ENCODE results near the gene KCNIP1. TPM values are rescaled to one million over a fixed set of nuclear protein-coding genes. Genes with fewer than 3 reads are reported as not detected.

Gene KCNIP1
- polyA plus RNA-seq, 2 of the 4 experiments (the other 2 are of a cell fraction) = not detected

DNA sequence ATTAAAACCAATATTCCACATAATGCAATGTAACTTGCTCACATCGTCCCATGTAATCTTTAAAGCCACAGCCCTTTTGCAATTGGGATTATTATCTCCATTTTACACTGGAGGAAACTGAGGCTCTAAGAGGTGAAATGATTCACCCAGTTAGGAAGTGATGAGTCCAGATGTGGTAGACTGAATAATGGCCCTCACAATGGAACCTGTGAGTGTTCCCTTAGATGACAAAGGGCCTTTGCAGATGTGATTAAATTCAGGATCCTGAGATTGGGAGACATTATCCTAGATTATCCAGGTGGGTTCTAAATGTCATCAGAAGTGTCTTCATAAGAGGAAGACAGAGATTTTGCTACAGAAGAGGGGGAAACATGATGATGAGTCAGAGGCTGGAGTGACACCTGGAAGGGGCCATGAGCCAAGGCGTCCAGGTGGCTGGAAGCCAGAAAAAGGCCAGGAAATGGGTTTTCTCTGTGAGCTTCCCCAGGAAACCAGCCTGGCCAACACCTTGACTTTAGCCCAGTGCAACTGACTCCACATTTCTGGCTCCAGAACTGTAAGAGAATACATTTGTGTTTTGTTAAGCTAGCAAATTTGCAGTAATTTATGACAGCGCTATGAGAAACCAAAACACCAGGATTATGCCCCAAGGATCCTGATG, 139.1 kb downstream of the KCNIP1 start:
- H3K4me3 ChIP-seq = no peak overlapping the region
- no peak for DNase-seq (ENCODE audit: low read depth in 1 of 2, low spot score in 1 of 2)
- no peaks in the 10 kb centered on the region for H3K4me1 ChIP-seq
- no peak overlapping the region for H3K27ac ChIP-seq
- no peak for FAIRE-seq
- ChIA-PET POLR2A (no interaction called here), CTCF (interaction anchor here (0.8 to 5.4 kb wide), 5 partner anchors 10 to 629 kb away, joined by 3 to 29 read pairs (median 8); no protein-coding TSS in a partner anchor)
- TF ChIP-seq NR3C1 (IDR thresholded peaks at IDR 0.05) (no peak), MAFK (IDR thresholded peaks at IDR 0.05; ENCODE audit: partially characterized antibody) (peak; percentile 8)
- no peak overlapping the region for H3K4me2 ChIP-seq
- WGBS (ENCODE audit: missing lambda C conversion rate) = 22% methylated on average over 3 of the region's 3 CpGs
- ATAC-seq = no peak
- H3K9me3 ChIP-seq = no peaks in the 10 kb centered on the region

DNA sequence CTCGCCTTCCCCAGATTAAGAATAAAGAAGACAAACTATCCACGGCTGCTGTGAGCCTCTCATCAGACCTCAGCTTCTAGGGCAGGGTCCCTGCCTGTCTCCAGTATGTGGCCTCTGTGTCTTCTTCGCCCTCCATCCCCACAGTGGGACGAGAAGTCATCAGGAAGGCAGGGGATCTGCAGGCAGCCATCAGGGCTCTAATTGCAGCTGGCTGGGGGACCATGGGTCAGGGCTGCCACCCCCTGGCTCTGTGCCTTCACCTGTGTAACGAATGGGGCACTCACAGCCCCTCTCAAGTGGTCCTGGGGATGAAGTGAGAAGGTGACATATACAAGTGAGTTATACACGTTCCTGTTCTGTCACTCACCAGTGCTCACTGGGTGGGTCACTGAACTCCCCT, 139.8 kb downstream of the KCNIP1 start:
- no peak overlapping the region for H3K27ac ChIP-seq
- FAIRE-seq = no peak
- WGBS (ENCODE audit: missing lambda C conversion rate) = 12% methylated on average over 5 of the region's 6 CpGs
- CTCF ChIA-PET = interaction anchor here (0.6 to 5.4 kb wide), 6 partner anchors 8 to 628 kb away, joined by 3 to 29 read pairs (median 8); no protein-coding TSS in a partner anchor
- TF ChIP-seq SREBF2 (IDR thresholded peaks at IDR 0.05) (no peak), ESRRA (IDR thresholded peaks at IDR 0.05; ENCODE audit: borderline replicate concordance, low read length) (no peak), MAFK (IDR thresholded peaks at IDR 0.05; ENCODE audit: partially characterized antibody) (no peak), MAX (IDR thresholded peaks at IDR 0.05) (no peak), TP53 (CRISPR knock-in tag; IDR thresholded peaks at IDR 0.05) (no peak), HEYL (CRISPR knock-in tag; IDR thresholded peaks at IDR 0.05) (no peak), JUNB (IDR thresholded peaks at IDR 0.05) (no peak), HMGXB4 (CRISPR knock-in tag; IDR thresholded peaks at IDR 0.05; ENCODE audit: borderline replicate concordance) (no peak), ZSCAN20 (CRISPR knock-in tag; IDR thresholded peaks at IDR 0.05) (no peak), HOXB5 (CRISPR knock-in tag; IDR thresholded peaks at IDR 0.05) (no peak), PBX3 (IDR thresholded peaks at IDR 0.05) (no peak), NPAS2 (CRISPR knock-in tag; IDR thresholded peaks at IDR 0.05; ENCODE audit: borderline replicate concordance) (no peak), FOXS1 (CRISPR knock-in tag; IDR thresholded peaks at IDR 0.05) (no peak)
- TF ChIP-seq, protein P1, sequence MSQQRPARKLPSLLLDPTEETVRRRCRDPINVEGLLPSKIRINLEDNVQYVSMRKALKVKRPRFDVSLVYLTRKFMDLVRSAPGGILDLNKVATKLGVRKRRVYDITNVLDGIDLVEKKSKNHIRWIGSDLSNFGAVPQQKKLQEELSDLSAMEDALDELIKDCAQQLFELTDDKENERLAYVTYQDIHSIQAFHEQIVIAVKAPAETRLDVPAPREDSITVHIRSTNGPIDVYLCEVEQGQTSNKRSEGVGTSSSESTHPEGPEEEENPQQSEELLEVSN (IDR thresholded peaks at IDR 0.05; ENCODE audit: borderline replicate concordance, low read depth) = no peak
- peaks cover 6% of the 10 kb centered on the region; the same call in 2 of the 3 replicates for H3K4me1 ChIP-seq
- H3K9me3 ChIP-seq = no peaks in the 10 kb centered on the region
- no peak for DNase-seq (ENCODE audit: low read depth in 1 of 2, low spot score in 1 of 2)
- no peak overlapping the region for H3K4me3 ChIP-seq
- no peak overlapping the region for H3K4me2 ChIP-seq
- POLR2A ChIA-PET = no interaction called here
- ATAC-seq = no peak

GRCh38 chr5:170644501-170644900, 140.7 kb downstream of the KCNIP1 start:
- peaks cover 6% of the 10 kb centered on the region; the same call in 2 of the 3 replicates for H3K4me1 ChIP-seq
- ChIA-PET POLR2A (no interaction called here), CTCF (interaction anchor here (0.5 to 5.4 kb wide), 9 partner anchors 9 to 698 kb away, joined by 3 to 29 read pairs (median 4); no protein-coding TSS in a partner anchor)
- ATAC-seq = no peak
- H3K27ac ChIP-seq = no peak overlapping the region
- no peak overlapping the region for H3K4me2 ChIP-seq
- no peak for FAIRE-seq
- no peak for DNase-seq (ENCODE audit: low read depth in 1 of 2, low spot score in 1 of 2)
- H3K9me3 ChIP-seq = no peaks in the 10 kb centered on the region
- no peak overlapping the region for H3K4me3 ChIP-seq
- TF ChIP-seq FOXS1 (CRISPR knock-in tag; IDR thresholded peaks at IDR 0.05) = no peak
- no peak for TF ChIP-seq HOXA7 (CRISPR knock-in tag; IDR thresholded peaks at IDR 0.05)
- TF ChIP-seq MAFK (IDR thresholded peaks at IDR 0.05; ENCODE audit: partially characterized antibody) = no peak
- TF ChIP-seq PHF8 (IDR thresholded peaks at IDR 0.05; ENCODE audit: borderline replicate concordance, low read depth) = no peak
- TF ChIP-seq RFX5 (IDR thresholded peaks at IDR 0.05) = no peak
- TF ChIP-seq CBX8 (IDR thresholded peaks at IDR 0.05) = no peak
- TF ChIP-seq HDAC2 (IDR thresholded peaks at IDR 0.05) = no peak
- TF ChIP-seq EHF (CRISPR knock-in tag; IDR thresholded peaks at IDR 0.05) = no peak
- TF ChIP-seq TP53 (CRISPR knock-in tag; IDR thresholded peaks at IDR 0.05) = no peak
- TF ChIP-seq, protein P2, sequence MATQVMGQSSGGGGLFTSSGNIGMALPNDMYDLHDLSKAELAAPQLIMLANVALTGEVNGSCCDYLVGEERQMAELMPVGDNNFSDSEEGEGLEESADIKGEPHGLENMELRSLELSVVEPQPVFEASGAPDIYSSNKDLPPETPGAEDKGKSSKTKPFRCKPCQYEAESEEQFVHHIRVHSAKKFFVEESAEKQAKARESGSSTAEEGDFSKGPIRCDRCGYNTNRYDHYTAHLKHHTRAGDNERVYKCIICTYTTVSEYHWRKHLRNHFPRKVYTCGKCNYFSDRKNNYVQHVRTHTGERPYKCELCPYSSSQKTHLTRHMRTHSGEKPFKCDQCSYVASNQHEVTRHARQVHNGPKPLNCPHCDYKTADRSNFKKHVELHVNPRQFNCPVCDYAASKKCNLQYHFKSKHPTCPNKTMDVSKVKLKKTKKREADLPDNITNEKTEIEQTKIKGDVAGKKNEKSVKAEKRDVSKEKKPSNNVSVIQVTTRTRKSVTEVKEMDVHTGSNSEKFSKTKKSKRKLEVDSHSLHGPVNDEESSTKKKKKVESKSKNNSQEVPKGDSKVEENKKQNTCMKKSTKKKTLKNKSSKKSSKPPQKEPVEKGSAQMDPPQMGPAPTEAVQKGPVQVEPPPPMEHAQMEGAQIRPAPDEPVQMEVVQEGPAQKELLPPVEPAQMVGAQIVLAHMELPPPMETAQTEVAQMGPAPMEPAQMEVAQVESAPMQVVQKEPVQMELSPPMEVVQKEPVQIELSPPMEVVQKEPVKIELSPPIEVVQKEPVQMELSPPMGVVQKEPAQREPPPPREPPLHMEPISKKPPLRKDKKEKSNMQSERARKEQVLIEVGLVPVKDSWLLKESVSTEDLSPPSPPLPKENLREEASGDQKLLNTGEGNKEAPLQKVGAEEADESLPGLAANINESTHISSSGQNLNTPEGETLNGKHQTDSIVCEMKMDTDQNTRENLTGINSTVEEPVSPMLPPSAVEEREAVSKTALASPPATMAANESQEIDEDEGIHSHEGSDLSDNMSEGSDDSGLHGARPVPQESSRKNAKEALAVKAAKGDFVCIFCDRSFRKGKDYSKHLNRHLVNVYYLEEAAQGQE (IDR thresholded peaks at IDR 0.05) = no peak
- no peak for TF ChIP-seq CHD4 (IDR thresholded peaks at IDR 0.05; ENCODE audit: borderline replicate concordance)
- no peak for TF ChIP-seq ZSCAN20 (CRISPR knock-in tag; IDR thresholded peaks at IDR 0.05)
- no peak for TF ChIP-seq JUNB (IDR thresholded peaks at IDR 0.05)
- no peak for TF ChIP-seq SMC3 (IDR thresholded peaks at IDR 0.05)
- no peak for TF ChIP-seq MAX (IDR thresholded peaks at IDR 0.05)
- TF ChIP-seq KDM5A (IDR thresholded peaks at IDR 0.05) = no peak
- TF ChIP-seq BHLHE40 (IDR thresholded peaks at IDR 0.05; ENCODE audit: low read depth, low read length) = no peak
